Endothelial cell of umbilical vein (primary cell): Measurements from ENCODE around the gene DPP6.
"Not testable (repeated sequence)": the region's sequence is repeated elsewhere in the genome, so short reads cannot be mapped to it uniquely, and the experiment has no call there.

Source experiments
- EZH2 ChIP-seq: IDR thresholded peaks from 2 replicates; pipeline ENCODE4 v1.6.1; 2012; ENCODE audit warnings: borderline replicate concordance, low read depth, mild to moderate bottlenecking, moderate library complexity, low read length, inconsistent platforms; ENCODE audit not compliant: severe bottlenecking
- JUN ChIP-seq: IDR thresholded peaks from 2 replicates; pipeline ENCODE4 v1.6.1; 2011; ENCODE audit warnings: borderline replicate concordance, low read depth; ENCODE audit not compliant: insufficient read length, insufficient read depth
- TF ChIP-seq, protein P1 (sequence below): IDR thresholded peaks from 2 replicates; pipeline ENCODE4 v1.6.1; 2011; ENCODE audit not compliant: insufficient read depth, insufficient read length
- TF ChIP-seq, protein P2 (sequence below), 2 donors: IDR thresholded peaks; 1 replicate in 1 of 2; 2 replicates in 1 of 2; pipeline ENCODE4 v1.5.1; 2011; ENCODE audit warnings: low read length in 2 of 2, mild to moderate bottlenecking in 2 of 2, moderate library complexity in 2 of 2, control low read depth in 1 of 2, inconsistent platforms in 1 of 2, low read depth in 1 of 2; ENCODE audit not compliant: insufficient read depth in 1 of 2; ENCODE audit errors: extremely low read depth in 1 of 2

DNA sequence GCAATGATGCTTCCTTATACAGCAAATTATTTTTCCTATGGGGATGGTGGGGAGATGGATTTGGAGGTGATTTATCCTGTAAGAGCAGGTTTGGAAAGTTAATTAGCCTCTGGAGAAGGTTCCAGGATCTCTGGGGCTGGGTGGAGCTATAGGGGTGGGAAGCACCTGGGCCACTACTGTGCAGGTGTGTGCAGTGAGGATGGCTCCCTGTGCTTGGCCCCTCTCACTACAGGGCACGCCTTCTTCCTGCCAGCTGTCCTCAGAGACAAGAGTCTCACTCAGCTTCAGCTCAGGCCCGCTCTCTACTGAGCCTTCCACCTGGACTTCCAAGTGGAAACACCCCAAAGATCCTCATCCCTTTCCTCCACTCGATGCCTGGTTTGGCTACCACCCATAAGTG, 111.4 kb downstream of the DPP6 start:
- TF ChIP-seq, protein P1, sequence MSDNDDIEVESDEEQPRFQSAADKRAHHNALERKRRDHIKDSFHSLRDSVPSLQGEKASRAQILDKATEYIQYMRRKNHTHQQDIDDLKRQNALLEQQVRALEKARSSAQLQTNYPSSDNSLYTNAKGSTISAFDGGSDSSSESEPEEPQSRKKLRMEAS, result not testable (repeated sequence)
- TF ChIP-seq, protein P2, sequence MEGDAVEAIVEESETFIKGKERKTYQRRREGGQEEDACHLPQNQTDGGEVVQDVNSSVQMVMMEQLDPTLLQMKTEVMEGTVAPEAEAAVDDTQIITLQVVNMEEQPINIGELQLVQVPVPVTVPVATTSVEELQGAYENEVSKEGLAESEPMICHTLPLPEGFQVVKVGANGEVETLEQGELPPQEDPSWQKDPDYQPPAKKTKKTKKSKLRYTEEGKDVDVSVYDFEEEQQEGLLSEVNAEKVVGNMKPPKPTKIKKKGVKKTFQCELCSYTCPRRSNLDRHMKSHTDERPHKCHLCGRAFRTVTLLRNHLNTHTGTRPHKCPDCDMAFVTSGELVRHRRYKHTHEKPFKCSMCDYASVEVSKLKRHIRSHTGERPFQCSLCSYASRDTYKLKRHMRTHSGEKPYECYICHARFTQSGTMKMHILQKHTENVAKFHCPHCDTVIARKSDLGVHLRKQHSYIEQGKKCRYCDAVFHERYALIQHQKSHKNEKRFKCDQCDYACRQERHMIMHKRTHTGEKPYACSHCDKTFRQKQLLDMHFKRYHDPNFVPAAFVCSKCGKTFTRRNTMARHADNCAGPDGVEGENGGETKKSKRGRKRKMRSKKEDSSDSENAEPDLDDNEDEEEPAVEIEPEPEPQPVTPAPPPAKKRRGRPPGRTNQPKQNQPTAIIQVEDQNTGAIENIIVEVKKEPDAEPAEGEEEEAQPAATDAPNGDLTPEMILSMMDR (IDR thresholded peaks at IDR 0.05; ENCODE audit: extremely low read depth in 1 of 2, insufficient read depth in 1 of 2, low read depth in 1 of 2, low read length in 2 of 2), result not testable (repeated sequence)
- TF ChIP-seq EZH2, JUN: not testable (repeated sequence)
